KOPT-K1 (cell line): ENCODE measurements around the gene TRMT44.

ENCODE experiments used
- H3K27ac ChIP-seq: fragments of 200-600 bp; sonication (generic); 2 replicates; pipeline ENCODE4 v1.5.1; 2016; ENCODE audit warnings: antibody characterized with exemption, mild to moderate bottlenecking, low read depth, low read length; ENCODE audit not compliant: poor library complexity, severe bottlenecking
- H3K36me3 ChIP-seq: fragments of 200-600 bp; sonication (generic); 2 replicates; pipeline ENCODE4 v1.5.1; 2017; ENCODE audit warnings: antibody characterized with exemption, mild to moderate bottlenecking, low read length, moderate library complexity; ENCODE audit not compliant: insufficient read depth
- H3K9me3 ChIP-seq: fragments of 200-600 bp; sonication (generic); 2 replicates; pipeline ENCODE4 v1.5.1; 2017; ENCODE audit warnings: antibody characterized with exemption, low read length, mild to moderate bottlenecking; ENCODE audit not compliant: insufficient read depth, poor library complexity, severe bottlenecking

The TRMT44 gene

GRCh38 chr4:8439168-8439567 lies 1.4 kb upstream of the TRMT44 start:
- no peak overlapping the region for H3K27ac ChIP-seq

DNA sequence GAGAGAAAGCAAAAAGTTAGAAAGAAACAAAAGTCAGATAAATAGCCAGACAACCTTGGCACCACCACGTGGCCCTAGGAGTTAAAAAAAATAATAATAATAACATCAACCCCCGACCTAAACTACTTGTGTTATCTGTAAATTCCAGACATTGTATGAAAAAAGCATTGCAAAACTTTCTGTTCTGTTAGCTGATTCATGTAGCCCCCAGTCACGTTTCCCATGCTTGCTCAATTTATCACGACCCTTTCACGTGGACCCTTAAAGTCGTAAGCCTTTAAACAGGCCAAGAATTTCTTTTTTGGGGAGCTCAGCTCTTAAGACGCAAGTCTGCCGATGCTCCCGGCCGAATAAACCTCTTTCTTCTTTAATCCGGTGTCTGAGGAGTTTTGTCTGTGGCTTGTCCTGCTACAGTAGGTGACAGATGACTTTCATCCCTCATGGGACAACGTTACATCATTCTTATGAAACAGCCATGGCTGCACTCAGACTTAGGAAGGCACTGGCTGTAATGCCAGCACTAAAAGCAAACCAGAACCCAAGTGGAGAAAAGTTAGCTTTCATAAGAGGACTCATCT lies 574 bp upstream of the TRMT44 start:
- H3K36me3 ChIP-seq, result no peaks in the 10 kb centered on the region
- H3K27ac ChIP-seq, result peak overlapping the region; percentile 82
- peaks cover 7% of the 10 kb centered on the region for H3K9me3 ChIP-seq

More at GRCh38 chr4:8439168-8439567, 1.4 kb upstream of the TRMT44 start:
- Histone ChIP-seq H3K36me3 (no peaks in the 10 kb centered on the region), H3K9me3 (peaks cover 7% of the 10 kb centered on the region)

GRCh38 chr4:8441499-8442091 lies 1.0 kb downstream of the TRMT44 start:
- Histone ChIP-seq H3K27ac (peak overlapping the region; percentile 82), H3K36me3 (peaks cover 9% of the 10 kb centered on the region)

GRCh38 chr4:8442596-8443358 lies 2.2 kb downstream of the TRMT44 start:
- H3K27ac ChIP-seq, result no peak overlapping the region
- H3K36me3 ChIP-seq, result peaks cover 20% of the 10 kb centered on the region
- peaks cover 7% of the 10 kb centered on the region for H3K9me3 ChIP-seq

More at GRCh38 chr4:8441499-8442091, 1.0 kb downstream of the TRMT44 start:
- peaks cover 7% of the 10 kb centered on the region for H3K9me3 ChIP-seq

DNA sequence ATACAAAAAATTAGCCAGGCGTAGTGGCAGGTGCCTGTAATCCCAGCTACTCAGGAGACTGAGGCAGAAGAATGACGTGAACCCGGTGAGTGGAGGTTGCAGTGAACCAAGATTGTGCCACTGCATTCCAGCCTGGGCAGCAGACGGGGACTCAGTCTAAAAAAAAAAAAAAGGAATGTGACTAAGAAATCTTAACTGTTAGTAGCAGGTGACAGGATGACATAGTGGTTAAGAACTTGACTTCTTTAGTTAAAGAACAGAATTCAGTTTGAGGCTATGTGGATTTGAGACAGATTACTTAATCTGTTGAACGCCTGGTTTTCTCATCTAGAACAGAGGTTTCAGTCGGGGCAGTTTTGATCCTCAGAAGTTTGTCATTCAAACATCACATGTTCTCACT lies 3.2 kb downstream of the TRMT44 start:
- no peak overlapping the region for H3K27ac ChIP-seq
- H3K9me3 ChIP-seq, result peaks cover 7% of the 10 kb centered on the region
- H3K36me3 ChIP-seq, result peaks cover 31% of the 10 kb centered on the region

DNA sequence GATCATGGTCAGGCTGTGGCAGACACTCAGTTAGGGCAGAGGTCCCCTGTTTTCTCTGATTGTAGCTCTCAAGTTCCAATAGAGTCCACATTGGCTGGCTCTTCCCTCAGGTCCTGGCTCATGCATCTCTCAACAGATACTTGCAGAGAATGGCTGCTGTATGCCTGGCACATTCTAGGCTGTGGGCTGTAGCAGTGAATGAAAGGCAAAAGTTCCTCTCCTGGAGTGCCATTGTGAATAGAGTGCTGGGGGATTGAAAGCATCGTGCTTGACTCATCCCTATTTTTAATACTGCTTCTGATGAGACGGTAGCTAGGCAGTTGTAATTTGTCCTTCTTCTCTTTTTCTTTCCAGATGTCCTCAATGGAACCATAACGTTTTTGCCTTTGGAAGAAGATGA lies 5.5 kb downstream of the TRMT44 start:
- peaks cover 50% of the 10 kb centered on the region for H3K36me3 ChIP-seq
- H3K9me3 ChIP-seq, result no peaks in the 10 kb centered on the region
- no peak overlapping the region for H3K27ac ChIP-seq

GRCh38 chr4:8451440-8452182 lies 11.0 kb downstream of the TRMT44 start:
- no peaks in the 10 kb centered on the region for H3K9me3 ChIP-seq
- H3K36me3 ChIP-seq, result peaks cover 95% of the 10 kb centered on the region
- H3K27ac ChIP-seq, result no peak overlapping the region

DNA sequence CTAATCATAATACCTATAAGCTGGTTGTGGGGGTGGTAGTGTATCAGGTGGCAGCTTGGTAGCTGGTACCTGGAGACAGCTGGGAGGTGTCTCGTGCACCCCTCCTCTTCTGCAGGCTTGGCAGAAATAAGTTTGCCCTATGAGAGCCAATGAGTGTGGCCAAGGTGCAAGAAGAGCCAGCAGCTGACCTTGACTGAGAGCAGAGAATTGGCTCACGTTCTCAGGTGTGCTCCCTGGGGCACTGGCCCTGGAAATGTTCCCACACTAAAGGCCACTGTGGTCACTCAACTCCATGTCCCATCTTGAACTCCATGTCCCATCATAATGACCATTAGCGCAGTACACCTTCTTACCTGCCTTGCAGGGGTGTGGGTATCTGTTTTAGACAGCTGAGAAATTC lies 13.4 kb downstream of the TRMT44 start:
- no peak overlapping the region for H3K27ac ChIP-seq
- no peaks in the 10 kb centered on the region for H3K9me3 ChIP-seq
- H3K36me3 ChIP-seq, result peaks cover 94% of the 10 kb centered on the region

DNA sequence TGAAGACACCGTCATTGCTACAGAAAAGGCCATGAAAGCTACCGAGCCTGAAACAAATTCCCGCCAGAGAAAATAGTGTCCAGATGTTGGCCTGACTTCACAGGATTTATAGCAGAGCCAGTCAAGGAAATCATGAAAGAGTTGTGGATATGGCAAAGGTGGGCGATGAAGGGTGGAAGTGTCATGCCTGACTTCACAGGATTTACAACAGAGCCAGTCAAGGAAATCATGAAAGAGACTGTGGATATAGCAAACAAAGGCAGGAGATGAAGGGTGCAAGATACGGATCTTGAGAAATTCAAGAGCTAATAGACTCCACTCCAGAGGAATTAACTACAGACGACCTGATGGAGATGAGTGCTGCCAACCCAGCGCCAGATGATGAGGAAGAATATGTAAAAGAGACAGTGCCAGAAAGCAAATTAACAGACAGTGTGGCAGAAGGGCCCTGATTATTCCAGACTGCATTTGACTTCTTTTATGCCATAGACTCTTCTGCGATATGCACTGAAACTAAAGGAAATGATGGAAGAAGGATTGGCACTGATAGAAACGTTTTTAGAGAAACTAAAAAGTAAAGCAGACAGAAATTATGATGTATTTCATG lies 17.2 kb downstream of the TRMT44 start:
- no peak overlapping the region for H3K27ac ChIP-seq
- H3K36me3 ChIP-seq, result peaks cover 96% of the 10 kb centered on the region
- H3K9me3 ChIP-seq, result no peaks in the 10 kb centered on the region

GRCh38 chr4:8459867-8460445 lies 19.4 kb downstream of the TRMT44 start:
- Histone ChIP-seq H3K27ac (no peak overlapping the region), H3K9me3 (no peaks in the 10 kb centered on the region), H3K36me3 (peaks cover 94% of the 10 kb centered on the region)

- peaks cover 95% of the 10 kb centered on the region for H3K36me3 ChIP-seq
- no peak overlapping the region for H3K27ac ChIP-seq
- H3K9me3 ChIP-seq, result no peaks in the 10 kb centered on the region
These were observed 20.5 kb downstream of the TRMT44 start for GRCh38 chr4:8461086-8461485.

DNA sequence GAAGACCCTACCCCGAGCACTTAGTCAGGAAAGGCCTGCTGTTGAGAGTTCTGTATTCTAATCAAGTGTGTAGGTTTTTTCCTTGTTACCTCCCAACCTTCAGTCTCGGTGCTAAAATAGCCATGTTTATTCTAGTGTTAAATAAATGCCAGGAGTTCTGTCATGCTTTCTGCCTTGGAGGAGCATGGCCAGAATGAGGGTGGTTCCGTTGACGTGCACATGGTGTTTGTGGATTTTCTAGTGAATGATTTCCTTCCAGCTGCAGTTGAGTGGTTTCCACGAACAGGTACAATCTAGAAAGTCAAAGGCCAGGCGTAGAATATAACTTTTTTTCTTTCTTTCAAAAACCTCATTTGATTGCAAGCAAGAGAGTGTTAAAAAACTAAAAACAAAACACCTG lies 21.0 kb downstream of the TRMT44 start:
- Histone ChIP-seq H3K9me3 (no peaks in the 10 kb centered on the region), H3K36me3 (peaks cover 95% of the 10 kb centered on the region), H3K27ac (no peak overlapping the region)

DNA sequence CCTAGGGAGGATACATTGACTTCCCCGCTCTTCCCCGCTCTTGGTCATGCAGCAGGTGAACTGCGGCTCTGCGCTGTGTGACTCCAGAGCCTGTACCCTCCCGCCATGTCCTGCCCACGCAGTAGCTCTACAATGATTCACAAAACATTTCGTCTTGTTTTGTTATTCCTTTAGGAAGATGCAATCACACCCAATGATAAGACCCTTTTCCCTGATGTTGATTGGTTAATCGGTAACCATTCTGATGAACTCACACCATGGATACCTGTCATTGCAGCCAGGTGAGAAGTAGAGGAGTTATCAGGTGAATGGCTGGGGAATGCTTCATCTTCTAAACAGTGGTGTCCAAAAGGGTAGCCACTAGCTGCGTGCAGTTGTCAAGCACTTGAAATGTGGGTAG lies 23.2 kb downstream of the TRMT44 start:
- Histone ChIP-seq H3K9me3 (no peaks in the 10 kb centered on the region), H3K27ac (no peak overlapping the region), H3K36me3 (peaks cover 95% of the 10 kb centered on the region)

DNA sequence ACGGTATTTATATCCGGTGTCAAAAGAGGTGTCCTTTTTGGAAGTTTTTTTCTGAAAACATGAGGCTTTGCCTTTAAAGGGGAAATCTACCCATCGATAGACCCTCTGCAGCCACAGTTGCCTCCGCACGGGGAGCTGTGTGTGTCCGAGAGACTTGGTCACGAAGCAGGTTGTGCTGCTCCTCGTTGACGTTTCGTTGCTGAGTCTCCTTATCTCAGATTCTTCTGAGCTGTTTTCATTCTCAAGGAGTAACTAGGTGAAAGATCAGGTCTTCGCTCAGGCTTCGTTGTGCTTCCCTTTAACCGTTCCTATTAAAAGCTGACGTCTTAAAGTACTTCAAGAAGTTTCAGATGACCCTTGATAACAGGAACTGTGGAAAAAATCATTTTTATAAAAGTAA lies 23.8 kb downstream of the TRMT44 start:
- H3K27ac ChIP-seq, result no peak overlapping the region
- peaks cover 95% of the 10 kb centered on the region for H3K36me3 ChIP-seq
- H3K9me3 ChIP-seq, result no peaks in the 10 kb centered on the region
